Heart left ventricle (tissue), 13 donors: ENCODE measurements around the gene PRDM11.

Source experiments
- CTCF ChIP-seq, 12 donors: fragments of 200-600 bp; sonication (generic) in 4 of 12; IDR thresholded peaks; one replicate each; pipeline versions ENCODE4 v1.5.0 to v1.8.0; 2018 to 2022; ENCODE audit warnings: antibody characterized with exemption in 12 of 12, mild to moderate bottlenecking in 5 of 12
- POLR2A ChIP-seq, 2 donors: fragments of 450-650 bp; IDR thresholded peaks; one replicate each; pipeline ENCODE4 v1.6.1; 2017; ENCODE audit warnings: antibody characterized with exemption in 2 of 2, mild to moderate bottlenecking in 2 of 2, moderate library complexity in 2 of 2
- donor health status: ischemic (EF 13 %, LVEDD 7.1; RV severe dilation, severe dysfunction).
- donor health status: DM: no; HTN: yes; CAD: no.
- donor health status: DM: no; HTN: no; CAD: no.
- donor health status: ischemic (EF 25% LVEDD 6.9; RV normal size, moderate dysfunction).
- donor health status: ischemic (EF 25% LVEDD 5.7; RV mildly dilated, moderate dysfunction).
- donor health status: ischemic (EF 35%, LVEDD 5.7; RV mildly dilated, moderate dysfunction).
- donor health status: nonischemic (EF 11% LVEDD 7.7; RV severe dilation, severe dysfunction).
- donor health status: DM: yes; HTN: yes; CAD: no.
- donor health status: PGD.
- donor health status: ischemic (EF 29% LVEDD 5.4; RV normal size, mild dysfunction).
- donor health status: nonischemic (EF 23%, LVEDD 6.1; RV moderate dilation, normal function).

DNA sequence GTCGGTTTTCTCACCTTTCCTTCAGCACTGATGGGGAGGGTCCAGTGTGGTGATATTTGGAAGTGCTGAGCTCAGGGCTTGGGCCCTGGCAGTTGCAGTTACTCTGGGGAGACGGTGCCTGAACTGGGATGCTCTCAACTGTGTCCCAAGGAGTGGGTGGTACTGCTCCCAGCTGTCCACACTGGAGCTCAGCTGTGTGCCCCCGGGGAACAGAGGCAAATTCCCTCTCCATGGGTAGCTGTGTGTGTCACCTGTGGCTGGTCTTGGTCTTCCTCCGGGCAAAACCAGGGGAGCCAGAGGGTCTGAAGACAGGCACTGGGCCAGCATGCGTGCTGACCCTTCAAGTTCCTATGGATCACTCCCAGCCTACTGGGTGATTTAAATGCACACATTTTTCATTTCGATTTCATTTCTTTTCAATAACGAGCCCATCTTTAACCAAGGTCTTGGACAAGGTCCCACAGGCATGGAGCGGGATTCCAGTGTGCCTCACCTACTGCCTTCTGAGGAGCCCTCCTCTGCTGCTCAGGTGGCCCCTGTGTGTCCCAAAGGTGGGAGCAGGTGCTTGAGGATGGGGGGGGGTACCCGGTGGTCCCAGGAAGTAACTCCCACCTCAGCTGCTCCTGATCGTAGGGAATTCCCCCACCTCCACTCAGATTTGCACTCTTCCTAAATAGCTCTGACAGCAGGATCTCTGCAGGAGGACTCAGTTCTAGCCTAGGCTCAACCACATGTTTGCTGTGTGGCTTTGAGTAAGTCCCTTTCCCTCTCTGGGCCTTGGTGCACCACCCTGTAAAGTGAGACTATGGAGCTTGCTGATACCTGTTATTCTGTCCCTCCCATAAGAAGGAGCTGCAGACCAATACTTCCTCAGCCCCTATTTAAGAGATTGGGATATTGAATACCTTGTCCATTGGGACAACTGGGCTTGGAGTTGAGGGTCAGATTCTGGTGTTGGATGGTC lies 16.8 kb downstream of the PRDM11 start:
- TF ChIP-seq CTCF (IDR thresholded peaks at IDR 0.05) (no peak), POLR2A (IDR thresholded peaks at IDR 0.05) (no peak)
